Measurements from ENCODE around the gene MARCHF9.

- TF ChIP-seq CTCF (IDR thresholded peaks at IDR 0.05) (no peak), TEAD4 (IDR thresholded peaks at IDR 0.05; ENCODE audit: borderline replicate concordance, insufficient read depth) (no peak), USF2 (IDR thresholded peaks at IDR 0.05; ENCODE audit: borderline replicate concordance, low read depth, low read length) (no peak), CHD2 (IDR thresholded peaks at IDR 0.05; ENCODE audit: low read length, partially characterized antibody) (no peak), MXI1 (IDR thresholded peaks at IDR 0.05; ENCODE audit: low read depth, low read length) (no peak), GATA2 (CRISPR knock-in tag; IDR thresholded peaks at IDR 0.05) (no peak), REST (IDR thresholded peaks at IDR 0.05; ENCODE audit: low read depth, low read length) (no peak), FOSL2 (IDR thresholded peaks at IDR 0.05; ENCODE audit: borderline replicate concordance, low read depth) (no peak), SIN3A (IDR thresholded peaks at IDR 0.05; ENCODE audit: borderline replicate concordance, low read depth, low read length) (no peak), FOXJ3 (CRISPR knock-in tag; IDR thresholded peaks at IDR 0.05) (no peak), YY1 (IDR thresholded peaks at IDR 0.05; ENCODE audit: low read depth) (no peak), EP300 (IDR thresholded peaks at IDR 0.05; ENCODE audit: borderline replicate concordance in 1 of 2, low read depth in 1 of 2, low read length in 1 of 2) (no peak), IRF3 (IDR thresholded peaks at IDR 0.05; ENCODE audit: low read depth, low read length) (no peak)
These were observed 12.4 kb downstream of the MARCHF9 start for GRCh38 chr12:57767305-57767698.

Measured in SK-N-SH (cell line).